Raji (cell line): ENCODE measurements around the gene HS3ST6.

Source experiments
- POLR2A ChIP-seq: IDR thresholded peaks from 2 replicates; pipeline ENCODE4 v1.6.1; 2011; ENCODE audit warnings: low read depth, low read length, control low read depth; ENCODE audit not compliant: insufficient read depth

The HS3ST6 gene

DNA sequence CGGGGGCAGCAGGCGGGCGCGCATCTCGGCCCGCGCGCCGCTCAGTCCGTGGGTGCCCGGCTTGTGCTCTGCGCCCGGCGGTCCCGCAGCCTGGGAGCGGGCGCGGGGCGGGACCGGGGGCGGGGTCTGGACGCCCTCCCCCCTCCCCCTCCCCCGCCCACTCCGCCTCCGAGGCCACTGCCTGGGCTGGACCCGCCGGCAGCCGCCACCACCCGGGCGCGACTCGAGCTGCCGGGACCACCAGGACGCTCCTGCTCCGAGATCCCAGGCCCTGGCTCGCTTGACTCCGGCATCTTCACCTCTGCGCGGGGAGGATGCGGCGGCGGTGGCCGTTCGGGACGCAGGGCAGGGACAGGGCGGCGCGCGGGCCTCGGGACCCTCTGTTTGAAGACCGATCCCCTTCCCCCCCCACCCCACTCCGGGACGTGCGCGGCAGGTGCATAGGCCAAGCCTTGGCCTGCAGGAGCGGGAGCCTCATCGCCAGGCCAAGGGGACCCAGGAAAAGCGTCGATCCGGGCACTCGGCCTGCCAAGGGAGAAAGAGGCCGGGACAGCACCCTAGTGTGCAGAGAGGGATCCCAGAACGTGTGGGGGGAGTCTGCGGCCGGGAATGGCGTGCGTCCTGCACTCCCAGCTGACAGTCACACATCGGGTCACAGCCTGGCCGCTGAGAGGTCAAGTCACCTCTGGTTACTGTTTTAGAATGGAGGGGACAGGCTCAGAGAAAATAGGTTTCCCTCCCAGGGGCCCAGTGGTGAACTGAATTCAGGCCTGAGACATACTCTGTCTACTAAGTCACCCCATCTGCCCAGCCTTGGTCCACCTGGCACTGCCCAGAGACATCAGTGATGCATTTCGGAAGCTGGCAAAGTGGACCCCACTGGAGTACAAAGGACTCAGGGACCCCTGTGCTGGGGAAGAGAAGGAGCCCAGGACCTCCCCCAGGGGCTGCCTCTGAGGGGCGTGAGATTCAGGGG lies at the start of gene HS3ST6:
HS3ST6 (minus strand) TSS at position 65 of the 976 bp plus-strand sequence. CDS start 92 bp downstream, outside the sequence.
- TF ChIP-seq POLR2A, result no peak

- no peak for TF ChIP-seq POLR2A
Measured at GRCh38 chr16:1966460-1966859, 48.2 kb upstream of the HS3ST6 start, which contains the start of gene RNF151. TSS of gene RNF151 (plus strand) at chr16:1966856. CDS start at chr16:1966882, 26 bp downstream.

DNA sequence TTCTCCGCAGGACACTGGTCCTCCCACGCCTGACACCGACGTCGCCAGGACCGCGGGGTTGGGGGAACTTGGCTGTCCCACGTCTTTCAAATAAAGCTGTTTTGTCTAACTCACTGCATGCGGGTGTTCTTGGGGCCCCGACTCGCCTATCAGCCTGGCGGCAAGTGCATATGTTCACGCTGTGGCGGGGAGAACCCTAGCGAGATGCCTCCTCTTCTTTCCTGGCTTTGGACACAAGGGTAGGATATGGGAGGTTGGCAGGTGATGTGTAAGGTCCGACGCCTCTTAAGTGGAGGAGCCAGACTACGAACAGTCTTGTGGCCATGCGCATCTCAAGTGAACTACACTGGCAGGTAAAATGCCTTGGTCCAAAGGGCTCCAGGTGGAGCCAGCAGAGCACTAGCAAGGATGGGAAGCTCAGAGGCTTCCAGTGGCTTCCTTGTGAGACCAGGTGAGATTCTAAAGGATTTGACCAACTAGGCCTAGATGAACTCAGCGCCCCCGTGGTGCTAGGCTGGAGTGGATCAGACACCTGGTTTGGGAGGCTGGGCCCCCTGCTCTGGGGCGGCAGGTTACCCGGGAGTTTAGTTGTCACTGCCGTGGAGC lies 47.3 kb upstream of the HS3ST6 start:
- TF ChIP-seq POLR2A, result 0 out of 2 replicates have a peak, but pooled peaks have one; percentile 9

GRCh38 chr16:1964506-1965395 lies 46.5 kb upstream of the HS3ST6 start, which contains the start of gene RPS2:
TSS of gene RPS2 (minus strand) at chr16:1964826. CDS start at chr16:1964625, 201 bp downstream.
- peak; percentile 99 for TF ChIP-seq POLR2A

DNA sequence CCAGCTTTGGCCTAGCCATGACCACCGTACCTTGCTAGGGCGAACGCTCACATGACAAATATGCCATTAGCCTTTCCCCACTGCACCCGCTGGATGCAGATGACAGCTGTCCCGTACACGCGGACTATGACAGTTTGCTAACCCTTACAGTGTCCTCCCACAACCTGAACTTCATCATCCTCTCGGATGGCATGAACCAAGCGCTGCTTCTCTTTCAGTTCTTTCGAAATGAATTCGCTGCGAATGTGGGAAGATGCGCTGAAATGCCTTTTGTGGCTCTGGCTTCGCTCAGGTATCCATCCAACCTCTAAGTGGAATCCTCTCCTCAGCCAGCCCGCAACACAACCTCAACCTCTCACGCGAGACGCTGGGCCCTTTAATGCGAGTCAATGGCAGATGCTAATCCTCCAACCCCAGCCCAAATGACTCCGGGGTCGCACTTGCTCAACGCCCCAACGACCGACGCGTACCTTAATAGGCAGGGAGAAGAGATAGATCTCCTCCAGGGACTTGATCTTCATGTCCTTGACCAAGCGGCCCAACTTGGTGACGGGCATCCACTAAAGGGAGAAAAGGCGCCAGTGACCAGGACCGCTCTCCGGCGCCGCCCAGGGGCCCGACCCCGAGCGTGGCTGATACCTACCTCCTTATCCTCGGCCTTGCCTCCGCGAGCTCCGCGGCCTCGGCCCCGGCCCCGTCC lies 45.7 kb upstream of the HS3ST6 start:
- 0 out of 2 replicates have a peak, but pooled peaks have one; percentile 11 for TF ChIP-seq POLR2A

DNA sequence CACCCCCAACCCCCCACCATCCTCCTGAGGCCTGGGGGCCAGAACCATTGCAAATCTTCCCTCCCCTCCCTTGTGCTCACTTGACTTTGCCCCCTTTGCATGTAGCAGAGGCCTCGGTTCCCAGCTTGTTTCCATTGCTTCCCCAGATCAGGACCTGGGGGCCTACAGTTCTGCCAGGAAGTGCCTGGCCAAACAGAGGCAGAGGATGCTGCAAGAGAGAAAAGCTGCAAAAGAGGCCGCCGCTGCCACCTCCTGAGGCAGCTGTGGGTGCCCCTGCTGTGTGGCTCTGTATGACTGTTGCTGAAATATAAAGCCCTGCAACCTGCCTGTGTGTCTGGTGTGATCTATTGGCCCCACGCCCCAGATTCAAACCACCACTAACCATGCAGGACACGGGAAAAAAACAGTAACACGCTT lies 43.4 kb upstream of the HS3ST6 start:
- no peak for TF ChIP-seq POLR2A

DNA sequence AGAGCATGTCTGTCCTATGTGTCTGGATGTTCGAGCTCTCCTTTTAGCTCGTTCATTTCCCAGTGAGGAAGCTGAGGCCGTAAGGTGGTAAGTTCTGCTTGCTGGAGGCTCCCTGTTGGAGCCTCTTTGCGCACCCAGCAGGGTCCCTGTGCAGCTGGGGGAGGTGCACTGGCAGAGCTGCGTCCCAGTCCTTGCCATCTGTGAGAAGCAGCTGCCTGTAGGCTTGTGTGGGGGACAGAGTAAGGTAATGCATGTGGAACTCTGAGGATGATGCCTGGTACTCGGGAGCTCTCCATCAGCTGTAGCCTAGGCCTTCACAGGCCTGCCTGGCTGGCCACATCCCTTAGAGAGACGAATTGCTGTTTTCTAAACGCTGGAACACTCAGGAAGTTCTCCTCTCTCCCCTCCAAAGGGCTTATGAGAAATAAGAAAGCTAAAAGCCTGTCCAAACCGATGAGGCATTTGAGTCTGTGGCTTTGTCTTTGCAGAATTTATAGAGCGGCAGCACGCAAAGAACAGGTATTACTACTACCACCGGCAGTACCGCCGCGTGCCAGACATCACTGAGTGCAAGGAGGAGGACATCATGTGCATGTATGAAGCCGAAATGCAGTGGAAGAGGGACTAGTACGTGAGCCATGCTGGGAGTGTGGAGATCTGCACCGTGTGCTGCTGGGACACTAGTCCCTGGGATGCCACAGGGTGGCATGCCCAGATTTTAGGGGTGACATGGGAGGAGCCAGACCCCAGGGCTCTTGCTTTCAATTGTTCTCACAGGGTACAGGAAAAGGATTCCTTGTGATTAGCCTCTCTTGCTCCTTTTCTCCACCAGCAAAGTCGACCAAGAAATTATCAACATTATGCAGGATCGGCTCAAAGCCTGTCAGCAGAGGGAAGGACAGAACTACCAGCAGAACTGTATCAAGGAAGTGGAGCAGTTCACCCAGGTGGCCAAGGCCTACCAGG lies 42.7 kb upstream of the HS3ST6 start:
- TF ChIP-seq POLR2A, result peak; percentile 82

DNA sequence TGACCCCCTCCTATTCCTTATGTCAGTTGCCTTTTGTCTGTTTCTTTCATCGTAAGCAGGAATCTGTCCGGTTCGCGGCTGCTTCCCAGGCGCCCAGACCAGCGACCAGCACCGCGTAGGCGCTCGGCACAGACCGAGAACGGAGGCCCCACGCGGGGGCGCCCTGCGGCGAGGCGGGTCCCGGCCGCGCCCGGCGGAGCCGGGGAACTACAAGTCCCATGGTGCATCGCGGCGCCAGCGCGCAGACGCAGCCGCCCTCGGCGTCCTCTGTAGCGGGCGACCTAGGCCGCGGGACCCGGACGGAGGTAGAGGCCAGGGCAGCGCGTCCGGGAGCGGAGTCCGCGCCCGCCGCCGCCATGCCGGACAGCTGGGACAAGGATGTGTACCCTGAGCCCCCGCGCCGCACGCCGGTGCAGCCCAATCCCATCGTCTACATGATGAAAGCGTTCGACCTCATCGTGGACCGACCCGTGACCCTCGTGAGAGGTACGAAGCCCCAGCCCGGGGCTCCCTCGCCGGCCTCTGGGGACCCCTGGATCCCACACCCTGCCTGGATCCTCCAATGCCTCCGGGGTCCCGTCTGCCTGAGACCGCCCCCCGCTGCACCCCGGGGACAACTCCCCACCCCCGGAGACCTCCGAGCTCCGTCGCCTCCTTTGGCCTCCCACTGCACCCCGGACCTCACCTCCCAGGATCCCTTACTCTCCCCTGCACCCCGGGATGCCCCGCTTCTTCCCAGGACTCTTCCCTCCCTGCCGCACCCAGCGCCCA lies 41.2 kb upstream of the HS3ST6 start, which contains the start of gene NDUFB10:
NDUFB10 (plus strand) TSS at position 270 of the 771 bp plus-strand sequence; CDS start at position 357, 87 bp downstream.
- TF ChIP-seq POLR2A, result peak; percentile 95

DNA sequence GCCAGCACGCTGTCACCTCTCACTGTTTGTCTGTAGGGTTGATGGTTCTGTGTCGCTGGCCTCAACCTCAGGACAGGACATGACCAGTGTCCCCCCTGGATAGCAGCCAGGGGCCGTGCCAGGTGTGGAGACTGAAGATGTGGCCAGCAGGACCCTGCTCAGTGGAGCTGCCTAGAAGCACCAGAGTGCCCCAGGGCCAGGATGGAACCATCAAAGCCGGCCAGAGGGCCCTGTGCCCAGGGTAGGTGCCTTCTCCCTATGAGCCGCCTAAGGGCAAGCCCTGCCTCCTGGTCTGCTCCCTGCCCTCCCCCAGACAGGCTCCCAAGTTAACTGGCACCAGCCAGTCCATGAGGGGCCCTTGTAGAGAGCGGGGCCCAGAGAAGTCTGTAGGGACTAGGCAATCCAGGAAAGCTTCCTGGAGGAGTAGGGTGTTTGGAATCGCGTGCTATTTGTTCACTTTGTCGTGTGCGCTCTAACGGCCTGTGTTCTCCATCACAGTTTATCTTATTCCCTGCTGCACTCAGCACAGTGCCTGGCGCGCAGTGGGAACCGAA lies 40.6 kb upstream of the HS3ST6 start:
- TF ChIP-seq POLR2A, result no peak

- TF ChIP-seq POLR2A, result peak; percentile 50
Measured at GRCh38 chr16:1957434-1958142, 39.4 kb upstream of the HS3ST6 start.

DNA sequence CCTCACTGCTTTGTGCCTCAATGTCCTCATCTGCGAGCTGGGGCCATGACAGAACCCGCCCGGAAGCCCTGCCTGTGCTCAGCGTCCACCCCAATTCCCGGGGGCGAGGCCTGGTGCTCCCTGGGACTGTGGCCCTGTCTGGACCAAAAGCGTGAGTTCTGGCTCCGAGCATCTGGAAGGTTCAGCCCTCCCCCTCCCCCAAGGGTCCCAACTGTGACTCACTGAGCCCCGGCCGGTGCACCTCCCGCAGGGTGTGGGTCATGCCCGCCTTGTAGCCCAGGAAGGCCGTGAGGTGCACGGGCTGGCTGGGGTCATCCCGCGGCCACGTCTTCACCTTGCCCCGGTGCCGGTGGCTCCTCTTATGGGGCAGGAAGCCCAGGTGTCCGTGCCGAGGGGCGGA lies 35.5 kb upstream of the HS3ST6 start:
- TF ChIP-seq POLR2A, result no peak

DNA sequence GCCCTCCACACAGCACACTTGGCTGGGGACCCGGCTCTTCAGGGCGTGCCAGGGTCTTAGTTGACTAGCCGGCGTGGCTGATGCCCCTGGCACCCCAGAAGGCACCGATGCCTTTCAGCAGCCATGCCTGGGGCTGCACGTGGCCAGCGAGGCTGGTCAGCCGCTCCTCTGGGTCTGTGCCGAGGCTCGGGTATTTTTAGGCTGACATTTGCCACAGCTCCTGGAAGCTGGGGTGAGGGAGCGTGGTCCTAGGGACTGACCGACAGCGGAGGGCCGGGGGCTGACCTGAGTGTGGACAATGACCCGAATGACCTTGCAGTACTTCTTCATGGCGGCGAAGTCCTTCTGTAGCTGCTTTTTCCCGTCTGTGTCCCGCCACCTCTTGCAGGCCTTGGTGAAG lies 32.3 kb upstream of the HS3ST6 start:
- TF ChIP-seq POLR2A, result no peak

DNA sequence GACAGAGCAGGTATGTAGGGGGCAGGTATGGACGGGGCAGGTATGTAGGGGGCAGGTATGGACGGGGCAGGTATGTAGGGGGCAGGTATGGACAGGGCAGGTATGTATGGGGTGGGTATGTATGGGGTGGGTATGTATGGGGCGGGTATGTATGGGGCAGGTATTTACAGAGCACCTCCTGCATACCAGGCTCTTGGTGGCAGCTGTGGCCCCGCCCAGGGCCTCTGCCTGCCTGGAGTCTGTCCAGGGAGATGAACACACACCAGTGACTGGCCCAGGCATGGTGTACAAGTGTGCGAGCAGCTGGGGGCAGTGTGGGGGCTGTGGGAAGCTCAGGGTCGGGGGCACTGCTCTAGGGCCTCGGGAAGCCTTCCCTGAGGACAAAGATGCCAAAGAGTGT lies 31.8 kb upstream of the HS3ST6 start:
- no peak for TF ChIP-seq POLR2A
